Glutamatergic neuron (in vitro differentiated cells): Measurements from ENCODE around the gene KIAA1586. TPM values are rescaled to one million over a fixed set of nuclear protein-coding genes. Genes with fewer than 3 reads are reported as not detected.
A peak's percentile ranks its signal among the peaks of the same experiment; 100 is the strongest.

Source experiments
- DNase-seq: peaks from one replicate; pipeline ENCODE4 v3.0.0; 2022
- H3K27ac Mint-ChIP-seq: one replicate; pipeline ENCODE4 v1.8.0; 2020; ENCODE audit warnings: mild to moderate bottlenecking, mixed read lengths, inconsistent platforms; ENCODE audit not compliant: unreplicated experiment
- H3K27me3 Mint-ChIP-seq: one replicate; pipeline ENCODE4 v1.8.0; 2020; ENCODE audit warnings: mild to moderate bottlenecking, moderate library complexity, mixed read lengths, inconsistent platforms; ENCODE audit not compliant: unreplicated experiment
- H3K36me3 Mint-ChIP-seq: one replicate; pipeline ENCODE4 v1.8.0; 2020; ENCODE audit warnings: mild to moderate bottlenecking, mixed read lengths, inconsistent platforms; ENCODE audit not compliant: unreplicated experiment
- H3K4me1 Mint-ChIP-seq: one replicate; pipeline ENCODE4 v1.8.0; 2020; ENCODE audit warnings: mild to moderate bottlenecking, low read depth, mixed read lengths, inconsistent platforms; ENCODE audit not compliant: unreplicated experiment
- H3K4me3 Mint-ChIP-seq: one replicate; pipeline ENCODE4 v1.8.0; 2020; ENCODE audit warnings: mild to moderate bottlenecking, mixed read lengths, inconsistent platforms; ENCODE audit not compliant: unreplicated experiment
- H3K9me3 Mint-ChIP-seq: one replicate; pipeline ENCODE4 v1.8.0; 2020; ENCODE audit warnings: mild to moderate bottlenecking, moderate library complexity, mixed read lengths, inconsistent platforms; ENCODE audit not compliant: unreplicated experiment
- CTCF ChIP-seq: fragments of 200-600 bp; sonication (generic); IDR thresholded peaks from one replicate; pipeline ENCODE4 v1.5.0; 2021; ENCODE audit not compliant: partially characterized antibody, unreplicated experiment
- total RNA-seq: library from RNA; stranded (reverse); fragmentation: NEBNext Ultra II Directional; extraction: Animal tissue kit (Norgen Biotek cat#: 25700); gene quantifications from one replicate; pipeline ENCODE4 v1.2.1, GENCODE V29; 2021; ENCODE audit not compliant: unreplicated experiment

Gene KIAA1586
- total RNA-seq, 1 donor from 2014 or later, result 31.3 TPM

- H3K4me3 Mint-ChIP-seq, result no peak overlapping the region
Measured at GRCh38 chr6:57021086-57021720, 25.3 kb upstream of the KIAA1586 start.

GRCh38 chr6:57024321-57024720 lies 22.2 kb upstream of the KIAA1586 start:
- Mint-ChIP-seq H3K27me3 (peaks cover 2% of the 10 kb centered on the region), H3K4me3 (no peak overlapping the region), H3K9me3 (peaks cover 7% of the 10 kb centered on the region), H3K36me3 (peaks cover 16% of the 10 kb centered on the region), H3K4me1 (peaks cover 2% of the 10 kb centered on the region), H3K27ac (no peak overlapping the region)
- DNase-seq, result no peak
- TF ChIP-seq CTCF, result no peak

More at GRCh38 chr6:57021086-57021720, 25.3 kb upstream of the KIAA1586 start:
- TF ChIP-seq CTCF, result peak; percentile 62
- Mint-ChIP-seq H3K27me3 (peaks cover 2% of the 10 kb centered on the region), H3K9me3 (peaks cover 7% of the 10 kb centered on the region), H3K27ac (no peak overlapping the region), H3K36me3 (peaks cover 16% of the 10 kb centered on the region), H3K4me1 (peaks cover 2% of the 10 kb centered on the region)
- DNase-seq, result no peak

- no peak for TF ChIP-seq CTCF
- peaks cover 16% of the 10 kb centered on the region for H3K36me3 Mint-ChIP-seq
- DNase-seq, result no peak
- H3K27me3 Mint-ChIP-seq, result peaks cover 2% of the 10 kb centered on the region
- H3K9me3 Mint-ChIP-seq, result peaks cover 7% of the 10 kb centered on the region
- peaks cover 2% of the 10 kb centered on the region for H3K4me1 Mint-ChIP-seq
- H3K27ac Mint-ChIP-seq, result no peak overlapping the region
- no peak overlapping the region for H3K4me3 Mint-ChIP-seq
Measured at GRCh38 chr6:57024775-57025174, 21.7 kb upstream of the KIAA1586 start.

DNA sequence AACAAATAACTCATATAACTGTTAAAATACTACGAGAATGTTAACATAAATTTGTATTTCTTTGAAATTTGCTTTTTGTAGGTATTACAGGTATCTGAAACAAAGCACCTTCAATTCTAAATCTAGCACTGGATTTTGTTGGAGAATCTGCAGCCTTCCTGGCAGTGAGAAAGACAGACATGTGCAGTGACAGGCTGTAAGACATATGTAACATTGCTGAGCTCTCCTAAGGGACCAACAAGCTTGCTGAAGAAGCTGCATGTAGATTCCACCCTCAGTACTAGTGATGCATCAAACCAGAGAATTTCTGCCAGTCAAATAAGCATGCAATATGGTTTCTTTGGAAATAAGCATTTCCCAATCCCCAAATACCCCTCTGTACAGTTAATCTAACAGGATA lies 20.5 kb upstream of the KIAA1586 start:
- H3K4me1 Mint-ChIP-seq, result peaks cover 2% of the 10 kb centered on the region
- no peak for DNase-seq
- peaks cover 2% of the 10 kb centered on the region for H3K27me3 Mint-ChIP-seq
- TF ChIP-seq CTCF, result no peak
- peaks cover 7% of the 10 kb centered on the region for H3K9me3 Mint-ChIP-seq
- H3K27ac Mint-ChIP-seq, result peak overlapping the region; percentile 74
- no peak overlapping the region for H3K4me3 Mint-ChIP-seq
- peaks cover 16% of the 10 kb centered on the region for H3K36me3 Mint-ChIP-seq

GRCh38 chr6:57027301-57027700 lies 19.2 kb upstream of the KIAA1586 start:
- TF ChIP-seq CTCF, result no peak
- H3K36me3 Mint-ChIP-seq, result peaks cover 16% of the 10 kb centered on the region
- no peak for DNase-seq
- H3K4me3 Mint-ChIP-seq, result no peak overlapping the region
- H3K4me1 Mint-ChIP-seq, result peaks cover 2% of the 10 kb centered on the region
- no peak overlapping the region for H3K27ac Mint-ChIP-seq
- peaks cover 7% of the 10 kb centered on the region for H3K9me3 Mint-ChIP-seq
- H3K27me3 Mint-ChIP-seq, result peaks cover 2% of the 10 kb centered on the region
